CD14-positive monocyte (primary cell): Measurements from ENCODE around the gene RYR3. TPM values are rescaled to one million over a fixed set of nuclear protein-coding genes. Genes with fewer than 3 reads are reported as not detected.
"Not testable (repeated sequence)": the region's sequence is repeated elsewhere in the genome, so short reads cannot be mapped to it uniquely, and the experiment has no call there.

ENCODE experiments used
- DNase-seq, 3 donors: peaks; one replicate each; pipeline ENCODE4 v3.0.0-alpha.2; 2011 to 2022
- H2AFZ ChIP-seq: 2 replicates; pipeline ENCODE4 v1.6.0; 2012; ENCODE audit warnings: mild to moderate bottlenecking, low read depth, low read length, inconsistent platforms; ENCODE audit not compliant: insufficient read depth, poor library complexity, severe bottlenecking
- H3K27ac ChIP-seq, 2 donors: 1 replicate in 1 of 2; 2 replicates in 1 of 2; pipeline ENCODE4 v1.5.1; 2012 to 2013; ENCODE audit warnings: low read length in 2 of 2, control low read depth in 1 of 2, inconsistent platforms in 1 of 2, low read depth in 1 of 2, mild to moderate bottlenecking in 1 of 2
- H3K27me3 ChIP-seq, 2 donors: one replicate each; pipeline versions ENCODE4 v1.6.0 to v1.6.1; 2011 to 2013; ENCODE audit warnings: low read length in 2 of 2; ENCODE audit not compliant: control insufficient read depth in 2 of 2, insufficient read depth in 2 of 2
- H3K36me3 ChIP-seq, 2 donors: replicated peaks in 1 of 2; 1 replicate in 1 of 2; 2 replicates in 1 of 2; pipeline versions ENCODE4 v1.5.1 to v1.6.1; 2012 to 2013; ENCODE audit warnings: low read length in 2 of 2, control low read depth in 1 of 2, inconsistent platforms in 1 of 2, mild to moderate bottlenecking in 1 of 2; ENCODE audit not compliant: insufficient read depth in 2 of 2, control insufficient read depth in 1 of 2
- H3K4me1 ChIP-seq, 2 donors: 1 replicate in 1 of 2; 2 replicates in 1 of 2; pipeline versions ENCODE4 v1.5.1 to v1.6.1; 2012 to 2013; ENCODE audit warnings: low read length in 2 of 2, control low read depth in 1 of 2, inconsistent platforms in 1 of 2, mild to moderate bottlenecking in 1 of 2, moderate library complexity in 1 of 2; ENCODE audit not compliant: insufficient read depth in 2 of 2, control insufficient read depth in 1 of 2
- H3K4me2 ChIP-seq: replicated peaks from 2 replicates; pipeline ENCODE3; 2012; ENCODE audit warnings: low read length, moderate library complexity, mild to moderate bottlenecking; ENCODE audit not compliant: poor library complexity, severe bottlenecking; ENCODE audit errors: extremely low read depth
- H3K4me3 ChIP-seq, 3 experiments: fragments of 200-600 bp in 1 of 3; sonication (generic) in 1 of 3; replicated peaks in 1 of 3; 1 replicate in 2 of 3; 2 replicates in 1 of 3; pipeline ENCODE4 v1.5.1; 2011 to 2013; ENCODE audit warnings: low read length in 3 of 3, mild to moderate bottlenecking in 3 of 3, control low read depth in 2 of 3, low read depth in 2 of 3, inconsistent platforms in 1 of 3, moderate library complexity in 1 of 3
- H3K79me2 ChIP-seq: 2 replicates; pipeline ENCODE4 v1.6.0; 2012; ENCODE audit warnings: mild to moderate bottlenecking, control low read depth, inconsistent platforms, low read length, moderate library complexity; ENCODE audit not compliant: insufficient read depth
- H3K9ac ChIP-seq: 2 replicates; pipeline ENCODE4 v1.6.0; 2017; ENCODE audit warnings: low read length, mild to moderate bottlenecking; ENCODE audit not compliant: insufficient read depth, poor library complexity, severe bottlenecking
- H3K9me3 ChIP-seq, 2 donors: replicated peaks in 1 of 2; 1 replicate in 1 of 2; 2 replicates in 1 of 2; pipeline versions ENCODE4 v1.5.1 to v1.6.1; 2012 to 2013; ENCODE audit warnings: low read length in 2 of 2, control low read depth in 1 of 2; ENCODE audit not compliant: control insufficient read depth in 1 of 2, insufficient read depth in 1 of 2
- H4K20me1 ChIP-seq: 2 replicates; pipeline ENCODE4 v1.6.0; 2012; ENCODE audit warnings: mild to moderate bottlenecking, low read length, control low read depth, moderate library complexity; ENCODE audit not compliant: insufficient read depth
- H3K27ac Mint-ChIP-seq, 7 donors: one replicate each; pipeline ENCODE4 v1.8.0; 2020; ENCODE audit warnings: mild to moderate bottlenecking in 7 of 7, mixed read lengths in 7 of 7, moderate library complexity in 6 of 7, inconsistent platforms in 2 of 7
- H3K27me3 Mint-ChIP-seq, 3 donors: one replicate each; pipeline ENCODE4 v1.8.0; 2021 to 2022; ENCODE audit warnings: low read depth in 3 of 3, mild to moderate bottlenecking in 3 of 3, mixed read lengths in 3 of 3, moderate library complexity in 3 of 3, inconsistent platforms in 1 of 3
- H3K36me3 Mint-ChIP-seq, 2 donors: one replicate each; pipeline ENCODE4 v1.8.0; 2020; ENCODE audit warnings: mixed read lengths in 2 of 2, inconsistent platforms in 1 of 2, mild to moderate bottlenecking in 1 of 2
- H3K4me1 Mint-ChIP-seq: one replicate; pipeline ENCODE4 v1.8.0; 2020; ENCODE audit warnings: mild to moderate bottlenecking, mixed read lengths
- H3K4me3 Mint-ChIP-seq, 2 donors: one replicate each; pipeline ENCODE4 v1.8.0; 2020; ENCODE audit warnings: mild to moderate bottlenecking in 2 of 2, mixed read lengths in 2 of 2, moderate library complexity in 1 of 2
- H3K9me3 Mint-ChIP-seq, 7 donors: one replicate each; pipeline ENCODE4 v1.8.0; 2020 to 2022; ENCODE audit warnings: mixed read lengths in 7 of 7, mild to moderate bottlenecking in 6 of 7, moderate library complexity in 6 of 7, inconsistent platforms in 2 of 7
- CTCF ChIP-seq: fragments of 200-600 bp; IDR thresholded peaks from one replicate; pipeline ENCODE4 v1.8.0; 2022; ENCODE audit warnings: antibody characterized with exemption, mild to moderate bottlenecking
- WGBS: methylation state at CpG from one replicate; pipeline ENCODE4 v1.1.5; 2013; ENCODE audit warnings: missing lambda C conversion rate; ENCODE audit not compliant: insufficient coverage; 5-methylcytosine and 5-hydroxymethylcytosine counted together
- intact Hi-C, 2 donors: fragments of 100-400 bp; cut with micrococcal nuclease; formaldehyde crosslinking; loops; one replicate each; pipeline versions ENCODE4 v1.15.0 to v1.15.1; 2023
- polyA plus RNA-seq, 3 donors: library from polyadenylated mRNA; depleted of rRNA in 1 of 3; unstranded in 2 of 3; stranded (reverse) in 1 of 3; fragments of 300-500 nt in 2 of 3; fragments of >200 nt in 1 of 3; fragmentation: Illumina TruSeq in 2 of 3; gene quantifications; 1 replicate in 2 of 3; 2 replicates in 1 of 3; pipeline ENCODE4 v1.2.3, GENCODE V29; 2012 to 2021

The RYR3 gene
- polyA plus RNA-seq, 3 donors, result not detected

- Histone ChIP-seq H3K9me3 (no peaks in the 10 kb centered on the region), H4K20me1 (no peaks in the 10 kb centered on the region), H3K79me2 (no peaks in the 10 kb centered on the region), H2AFZ (no peak overlapping the region), H3K9ac (no peak overlapping the region), H3K27ac (no peak overlapping the region), H3K4me3 (no peak overlapping the region), H3K4me2 (no peak overlapping the region), H3K27me3 (no peaks in the 10 kb centered on the region), H3K4me1 (no peaks in the 10 kb centered on the region), H3K36me3 (no peaks in the 10 kb centered on the region)
- DNase-seq, result no peak
- intact Hi-C loops, result no loop called here
- H3K9me3 Mint-ChIP-seq, result peaks cover 0 to 9% (median 2%) of the 10 kb centered on the region in 7 donors
- H3K4me3 Mint-ChIP-seq, result no peak overlapping the region
- no peaks in the 10 kb centered on the region for H3K4me1 Mint-ChIP-seq
- 87% methylated on average over 3 of the region's 3 CpGs for WGBS
- H3K27me3 Mint-ChIP-seq, result peaks cover 0 to 2% (median 0%) of the 10 kb centered on the region in 3 donors
- no peak overlapping the region for H3K27ac Mint-ChIP-seq
- TF ChIP-seq CTCF, result no peak
- H3K36me3 Mint-ChIP-seq, result no peaks in the 10 kb centered on the region
These were observed 503.1 kb downstream of the RYR3 start for GRCh38 chr15:33813891-33814290.

GRCh38 chr15:33819499-33819898, 508.7 kb downstream of the RYR3 start:
- H3K4me1 ChIP-seq, H3K27me3 ChIP-seq, intact Hi-C loops, H3K36me3 Mint-ChIP-seq, H3K9ac ChIP-seq, H2AFZ ChIP-seq, H4K20me1 ChIP-seq, H3K9me3 Mint-ChIP-seq, H3K27me3 Mint-ChIP-seq, H3K4me3 Mint-ChIP-seq, H3K4me1 Mint-ChIP-seq, H3K79me2 ChIP-seq, H3K27ac Mint-ChIP-seq, H3K4me2 ChIP-seq, DNase-seq, H3K27ac ChIP-seq, H3K36me3 ChIP-seq, H3K4me3 ChIP-seq, H3K9me3 ChIP-seq: not testable (repeated sequence)
- 100% methylated on average over 1 of the region's 6 CpGs for whole genome bisulfite sequencing
